ENCODE measurements around the gene POLR2M. TPM values are rescaled to one million over a fixed set of nuclear protein-coding genes. Genes with fewer than 3 reads are reported as not detected.

The POLR2M gene
- total RNA-seq, 1 experiment from 2014 or later: 221 TPM

DNA sequence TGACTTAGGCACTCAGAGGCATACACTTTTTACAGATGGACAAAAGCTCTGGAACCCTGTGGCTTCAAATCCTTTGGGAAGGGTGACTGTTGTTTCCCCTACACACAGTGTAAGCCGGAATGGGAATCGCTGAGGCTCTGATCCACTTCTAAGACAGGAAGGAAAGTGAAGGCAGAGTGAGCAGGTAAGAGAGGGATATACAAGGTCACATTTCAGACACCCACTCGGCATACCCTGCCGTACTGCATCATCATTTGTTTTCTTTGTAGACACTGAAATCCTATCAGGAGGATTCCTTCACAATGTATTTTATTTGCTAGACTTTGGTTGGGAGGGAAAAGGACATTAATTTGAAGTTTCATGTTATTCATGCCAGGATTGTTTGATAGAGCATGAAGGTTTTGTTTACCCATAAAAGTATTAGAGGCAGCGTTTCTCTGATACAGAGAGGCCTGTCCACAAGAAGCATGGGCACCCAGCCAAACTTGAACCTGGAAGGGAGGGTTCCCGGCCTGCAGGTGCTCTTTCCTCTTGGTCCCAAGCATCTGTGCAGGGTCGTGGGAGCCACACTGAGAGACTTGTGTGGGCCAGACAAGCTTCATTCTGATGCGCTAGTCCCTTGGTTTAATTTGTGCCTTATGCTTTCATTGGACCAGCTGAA, 21.9 kb upstream of the POLR2M start:
- H3K9me3 ChIP-seq (ENCODE audit: low read length): no peaks in the 10 kb centered on the region
- no peak overlapping the region for H3K4me2 ChIP-seq (ENCODE audit: low read depth, low read length, poor library complexity, severe bottlenecking)
- no peaks in the 10 kb centered on the region for H3K9me2 ChIP-seq (replicated peaks; ENCODE audit: insufficient read depth, low read length)
- H3K36me3 ChIP-seq (ENCODE audit: insufficient read depth, low read length): no peaks in the 10 kb centered on the region
- no peak overlapping the region for H3K4me3 ChIP-seq (ENCODE audit: low read length)
- H2AFZ ChIP-seq (ENCODE audit: low read length): no peak overlapping the region
- H3K27me3 ChIP-seq (ENCODE audit: low read length): no peaks in the 10 kb centered on the region
- H3K9ac ChIP-seq (ENCODE audit: low read length): no peak overlapping the region
- no peaks in the 10 kb centered on the region for H3K79me2 ChIP-seq (ENCODE audit: low read length)
- H3K27ac ChIP-seq (ENCODE audit: low read length): no peak overlapping the region
- no peaks in the 10 kb centered on the region for H4K20me1 ChIP-seq (ENCODE audit: insufficient read depth, low read depth, low read length)
- no peak for DNase-seq
- H3K4me1 ChIP-seq (ENCODE audit: low read length): no peaks in the 10 kb centered on the region

GRCh38 chr15:57685306-57686095, 21.0 kb upstream of the POLR2M start:
- Histone ChIP-seq H3K4me1 (ENCODE audit: low read length) (no peaks in the 10 kb centered on the region), H3K9me3 (ENCODE audit: low read length) (no peaks in the 10 kb centered on the region), H3K27me3 (ENCODE audit: low read length) (no peaks in the 10 kb centered on the region), H4K20me1 (ENCODE audit: insufficient read depth, low read depth, low read length) (no peaks in the 10 kb centered on the region), H3K9ac (ENCODE audit: low read length) (no peak overlapping the region), H3K79me2 (ENCODE audit: low read length) (no peaks in the 10 kb centered on the region), H2AFZ (ENCODE audit: low read length) (no peak overlapping the region), H3K4me2 (ENCODE audit: low read depth, low read length, poor library complexity, severe bottlenecking) (no peak overlapping the region), H3K9me2 (replicated peaks; ENCODE audit: insufficient read depth, low read length) (no peaks in the 10 kb centered on the region), H3K4me3 (ENCODE audit: low read length) (no peak overlapping the region), H3K27ac (ENCODE audit: low read length) (no peak overlapping the region), H3K36me3 (ENCODE audit: insufficient read depth, low read length) (no peaks in the 10 kb centered on the region)
- no peak for DNase-seq

GRCh38 chr15:57686657-57687056, 19.9 kb upstream of the POLR2M start:
- H3K4me2 ChIP-seq (ENCODE audit: low read depth, low read length, poor library complexity, severe bottlenecking): no peak overlapping the region
- no peak overlapping the region for H3K4me3 ChIP-seq (ENCODE audit: low read length)
- no peak overlapping the region for H3K9ac ChIP-seq (ENCODE audit: low read length)
- H3K79me2 ChIP-seq (ENCODE audit: low read length): no peaks in the 10 kb centered on the region
- no peaks in the 10 kb centered on the region for H3K9me2 ChIP-seq (replicated peaks; ENCODE audit: insufficient read depth, low read length)
- DNase-seq: no peak
- no peaks in the 10 kb centered on the region for H3K4me1 ChIP-seq (ENCODE audit: low read length)
- no peaks in the 10 kb centered on the region for H3K36me3 ChIP-seq (ENCODE audit: insufficient read depth, low read length)
- H3K27me3 ChIP-seq (ENCODE audit: low read length): no peaks in the 10 kb centered on the region
- H4K20me1 ChIP-seq (ENCODE audit: insufficient read depth, low read depth, low read length): no peaks in the 10 kb centered on the region
- H3K9me3 ChIP-seq (ENCODE audit: low read length): no peaks in the 10 kb centered on the region
- no peak overlapping the region for H3K27ac ChIP-seq (ENCODE audit: low read length)
- H2AFZ ChIP-seq (ENCODE audit: low read length): no peak overlapping the region

- H3K4me2 ChIP-seq (ENCODE audit: low read depth, low read length, poor library complexity, severe bottlenecking): no peak overlapping the region
- H3K27ac ChIP-seq (ENCODE audit: low read length): no peak overlapping the region
- H3K27me3 ChIP-seq (ENCODE audit: low read length): no peaks in the 10 kb centered on the region
- no peak overlapping the region for H3K4me3 ChIP-seq (ENCODE audit: low read length)
- H3K9me2 ChIP-seq (replicated peaks; ENCODE audit: insufficient read depth, low read length): no peaks in the 10 kb centered on the region
- no peak for DNase-seq
- no peaks in the 10 kb centered on the region for H3K36me3 ChIP-seq (ENCODE audit: insufficient read depth, low read length)
- no peak overlapping the region for H2AFZ ChIP-seq (ENCODE audit: low read length)
- no peak overlapping the region for H3K9ac ChIP-seq (ENCODE audit: low read length)
- H3K9me3 ChIP-seq (ENCODE audit: low read length): no peaks in the 10 kb centered on the region
- no peaks in the 10 kb centered on the region for H4K20me1 ChIP-seq (ENCODE audit: insufficient read depth, low read depth, low read length)
- H3K4me1 ChIP-seq (ENCODE audit: low read length): no peaks in the 10 kb centered on the region
- no peaks in the 10 kb centered on the region for H3K79me2 ChIP-seq (ENCODE audit: low read length)
Measured at GRCh38 chr15:57690341-57690966, 16.1 kb upstream of the POLR2M start.

DNA sequence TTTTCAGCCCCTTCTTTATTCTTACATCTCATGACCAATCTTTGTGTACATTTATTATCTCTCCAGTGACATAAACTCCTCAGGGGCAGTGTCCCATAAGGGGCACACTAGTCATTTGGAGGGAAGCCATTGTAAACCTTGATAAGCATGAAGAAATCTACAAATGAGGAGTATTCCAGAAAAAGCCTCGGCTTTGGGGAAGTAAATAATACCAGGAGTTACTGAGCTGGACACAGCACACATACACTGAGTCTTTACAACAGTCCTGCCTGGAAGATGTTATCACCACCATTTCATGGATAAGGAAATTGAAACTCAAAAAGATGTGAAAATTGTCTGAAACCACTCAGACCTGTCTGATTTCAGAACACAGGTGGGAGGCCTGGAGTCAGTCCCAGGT, 15.4 kb upstream of the POLR2M start:
- Histone ChIP-seq H3K27me3 (ENCODE audit: low read length) (no peaks in the 10 kb centered on the region), H3K9me2 (replicated peaks; ENCODE audit: insufficient read depth, low read length) (no peaks in the 10 kb centered on the region), H3K4me1 (ENCODE audit: low read length) (no peaks in the 10 kb centered on the region), H4K20me1 (ENCODE audit: insufficient read depth, low read depth, low read length) (no peaks in the 10 kb centered on the region), H3K79me2 (ENCODE audit: low read length) (no peaks in the 10 kb centered on the region), H3K9me3 (ENCODE audit: low read length) (no peaks in the 10 kb centered on the region), H3K4me2 (ENCODE audit: low read depth, low read length, poor library complexity, severe bottlenecking) (no peak overlapping the region), H3K4me3 (ENCODE audit: low read length) (no peak overlapping the region), H3K9ac (ENCODE audit: low read length) (no peak overlapping the region), H2AFZ (ENCODE audit: low read length) (no peak overlapping the region), H3K27ac (ENCODE audit: low read length) (no peak overlapping the region), H3K36me3 (ENCODE audit: insufficient read depth, low read length) (no peaks in the 10 kb centered on the region)
- DNase-seq: no peak

GRCh38 chr15:57692709-57693108, 13.8 kb upstream of the POLR2M start:
- Histone ChIP-seq H3K36me3 (ENCODE audit: insufficient read depth, low read length) (no peaks in the 10 kb centered on the region), H3K9me2 (replicated peaks; ENCODE audit: insufficient read depth, low read length) (no peaks in the 10 kb centered on the region), H2AFZ (ENCODE audit: low read length) (no peak overlapping the region), H3K4me3 (ENCODE audit: low read length) (no peak overlapping the region), H4K20me1 (ENCODE audit: insufficient read depth, low read depth, low read length) (no peaks in the 10 kb centered on the region), H3K27ac (ENCODE audit: low read length) (no peak overlapping the region), H3K9ac (ENCODE audit: low read length) (no peak overlapping the region), H3K4me1 (ENCODE audit: low read length) (no peaks in the 10 kb centered on the region), H3K27me3 (ENCODE audit: low read length) (no peaks in the 10 kb centered on the region), H3K4me2 (ENCODE audit: low read depth, low read length, poor library complexity, severe bottlenecking) (no peak overlapping the region), H3K79me2 (ENCODE audit: low read length) (no peaks in the 10 kb centered on the region), H3K9me3 (ENCODE audit: low read length) (no peaks in the 10 kb centered on the region)
- DNase-seq: no peak

GRCh38 chr15:57694279-57694678, 12.2 kb upstream of the POLR2M start:
- no peak overlapping the region for H3K4me3 ChIP-seq (ENCODE audit: low read length)
- H2AFZ ChIP-seq (ENCODE audit: low read length): no peak overlapping the region
- H3K9me3 ChIP-seq (ENCODE audit: low read length): no peaks in the 10 kb centered on the region
- H3K4me1 ChIP-seq (ENCODE audit: low read length): no peaks in the 10 kb centered on the region
- H3K9me2 ChIP-seq (replicated peaks; ENCODE audit: insufficient read depth, low read length): no peaks in the 10 kb centered on the region
- no peaks in the 10 kb centered on the region for H3K27me3 ChIP-seq (ENCODE audit: low read length)
- no peak overlapping the region for H3K27ac ChIP-seq (ENCODE audit: low read length)
- no peak overlapping the region for H3K9ac ChIP-seq (ENCODE audit: low read length)
- no peaks in the 10 kb centered on the region for H3K79me2 ChIP-seq (ENCODE audit: low read length)
- no peaks in the 10 kb centered on the region for H4K20me1 ChIP-seq (ENCODE audit: insufficient read depth, low read depth, low read length)
- no peaks in the 10 kb centered on the region for H3K36me3 ChIP-seq (ENCODE audit: insufficient read depth, low read length)
- no peak for DNase-seq
- H3K4me2 ChIP-seq (ENCODE audit: low read depth, low read length, poor library complexity, severe bottlenecking): no peak overlapping the region

DNA sequence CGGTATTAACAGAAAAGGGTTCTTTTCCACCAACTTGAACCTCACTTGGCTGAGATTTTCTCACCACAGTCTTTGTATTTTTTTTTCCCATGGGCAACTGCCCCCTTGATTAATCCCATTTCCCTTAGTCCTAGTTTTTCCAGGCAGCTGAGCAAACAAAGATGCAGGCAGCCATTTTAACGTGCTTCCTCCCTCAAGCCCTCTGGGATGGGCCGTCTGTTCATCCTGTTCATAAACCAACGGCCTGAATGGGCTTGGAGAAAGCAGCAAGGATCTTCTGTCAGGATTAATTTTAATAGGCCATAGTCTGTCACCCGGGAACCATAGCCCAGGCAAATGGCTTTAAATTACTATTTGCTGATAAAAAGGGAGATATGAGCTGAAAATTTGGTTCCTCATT, 10.4 kb upstream of the POLR2M start:
- H4K20me1 ChIP-seq (ENCODE audit: insufficient read depth, low read depth, low read length): no peaks in the 10 kb centered on the region
- H3K79me2 ChIP-seq (ENCODE audit: low read length): no peaks in the 10 kb centered on the region
- H3K4me2 ChIP-seq (ENCODE audit: low read depth, low read length, poor library complexity, severe bottlenecking): no peak overlapping the region
- no peaks in the 10 kb centered on the region for H3K9me2 ChIP-seq (replicated peaks; ENCODE audit: insufficient read depth, low read length)
- H3K27me3 ChIP-seq (ENCODE audit: low read length): no peaks in the 10 kb centered on the region
- DNase-seq: no peak
- no peak overlapping the region for H2AFZ ChIP-seq (ENCODE audit: low read length)
- H3K4me3 ChIP-seq (ENCODE audit: low read length): no peak overlapping the region
- H3K27ac ChIP-seq (ENCODE audit: low read length): no peak overlapping the region
- H3K36me3 ChIP-seq (ENCODE audit: insufficient read depth, low read length): no peaks in the 10 kb centered on the region
- no peaks in the 10 kb centered on the region for H3K9me3 ChIP-seq (ENCODE audit: low read length)
- H3K4me1 ChIP-seq (ENCODE audit: low read length): no peaks in the 10 kb centered on the region
- H3K9ac ChIP-seq (ENCODE audit: low read length): no peak overlapping the region

Data from Karpas-422 (cell line).